ENCODE measurements around the gene STAT3.

DNA sequence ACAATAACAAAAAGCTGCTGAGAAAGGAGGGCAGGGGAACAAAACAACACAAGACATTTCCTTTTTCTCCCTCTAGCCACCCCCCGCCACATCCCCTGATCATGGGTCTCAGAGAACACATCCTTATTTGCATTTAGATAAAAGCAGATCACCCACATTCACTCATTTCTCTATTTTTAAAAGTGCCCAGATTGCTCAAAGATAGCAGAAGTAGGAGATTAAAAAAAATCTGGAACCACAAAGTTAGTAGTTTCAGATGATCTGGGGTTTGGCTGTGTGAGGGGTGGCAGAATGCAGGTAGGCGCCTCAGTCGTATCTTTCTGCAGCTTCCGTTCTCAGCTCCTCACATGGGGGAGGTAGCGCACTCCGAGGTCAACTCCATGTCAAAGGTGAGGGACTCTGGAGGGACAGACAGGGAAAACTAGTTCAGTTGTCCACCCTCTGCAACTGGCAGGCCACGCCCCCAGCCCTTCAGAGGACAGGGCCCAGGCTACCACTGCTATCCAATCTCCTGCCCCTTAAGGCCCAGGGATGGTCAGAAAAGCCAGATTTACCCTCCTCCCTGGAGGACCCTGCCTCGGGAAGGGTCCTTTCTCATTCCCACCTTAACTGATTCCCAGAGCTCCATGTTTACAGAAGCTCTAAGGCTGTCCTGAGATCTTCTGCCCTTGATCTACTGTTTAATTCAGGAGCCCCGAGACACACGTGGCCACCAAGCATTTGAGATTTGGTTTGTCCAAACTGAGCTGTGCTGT lies 72.7 kb downstream of the STAT3 start:
- TF ChIP-seq, protein P1, sequence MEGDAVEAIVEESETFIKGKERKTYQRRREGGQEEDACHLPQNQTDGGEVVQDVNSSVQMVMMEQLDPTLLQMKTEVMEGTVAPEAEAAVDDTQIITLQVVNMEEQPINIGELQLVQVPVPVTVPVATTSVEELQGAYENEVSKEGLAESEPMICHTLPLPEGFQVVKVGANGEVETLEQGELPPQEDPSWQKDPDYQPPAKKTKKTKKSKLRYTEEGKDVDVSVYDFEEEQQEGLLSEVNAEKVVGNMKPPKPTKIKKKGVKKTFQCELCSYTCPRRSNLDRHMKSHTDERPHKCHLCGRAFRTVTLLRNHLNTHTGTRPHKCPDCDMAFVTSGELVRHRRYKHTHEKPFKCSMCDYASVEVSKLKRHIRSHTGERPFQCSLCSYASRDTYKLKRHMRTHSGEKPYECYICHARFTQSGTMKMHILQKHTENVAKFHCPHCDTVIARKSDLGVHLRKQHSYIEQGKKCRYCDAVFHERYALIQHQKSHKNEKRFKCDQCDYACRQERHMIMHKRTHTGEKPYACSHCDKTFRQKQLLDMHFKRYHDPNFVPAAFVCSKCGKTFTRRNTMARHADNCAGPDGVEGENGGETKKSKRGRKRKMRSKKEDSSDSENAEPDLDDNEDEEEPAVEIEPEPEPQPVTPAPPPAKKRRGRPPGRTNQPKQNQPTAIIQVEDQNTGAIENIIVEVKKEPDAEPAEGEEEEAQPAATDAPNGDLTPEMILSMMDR (IDR thresholded peaks at IDR 0.05), result no peak
- no peak for TF ChIP-seq POLR2A (IDR thresholded peaks at IDR 0.05)
